OCI-LY1 (cell line): ENCODE data around the gene HPS3.
"Not testable (repeated sequence)": the region's sequence is repeated elsewhere in the genome, so short reads cannot be mapped to it uniquely, and the experiment has no call there.

ENCODE experiments used
- H2AFZ ChIP-seq: fragments of 200-600 bp; sonication (generic), shearing (Covaris generic); 2 replicates; pipeline ENCODE4 v1.6.0; 2014; ENCODE audit warnings: antibody characterized with exemption, mild to moderate bottlenecking, low read length
- H3F3A ChIP-seq: fragments of 200-600 bp; sonication (generic), shearing (Covaris generic); 2 replicates; pipeline ENCODE4 v1.6.0; 2014; ENCODE audit warnings: mild to moderate bottlenecking, antibody characterized with exemption, low read length, moderate library complexity; ENCODE audit not compliant: insufficient read depth
- H3K27ac ChIP-seq: fragments of 200-600 bp; sonication (generic); 2 replicates; pipeline ENCODE4 v1.5.1; 2014; ENCODE audit warnings: low read length, mixed run types, mild to moderate bottlenecking, low read depth; ENCODE audit not compliant: poor library complexity, severe bottlenecking
- H3K27me3 ChIP-seq: fragments of 200-600 bp; sonication (generic); 2 replicates; pipeline ENCODE4 v1.6.0; 2014; ENCODE audit warnings: antibody characterized with exemption, mild to moderate bottlenecking, low read length, moderate library complexity; ENCODE audit not compliant: insufficient read depth
- H3K36me3 ChIP-seq: fragments of 200-600 bp; sonication (generic); 2 replicates; pipeline ENCODE4 v1.6.1; 2014; ENCODE audit warnings: mild to moderate bottlenecking, antibody characterized with exemption, low read length, moderate library complexity, mixed read lengths; ENCODE audit not compliant: insufficient read depth
- H3K4me1 ChIP-seq: fragments of 200-600 bp; sonication (generic); 2 replicates; pipeline ENCODE4 v1.5.1; 2014; ENCODE audit warnings: mild to moderate bottlenecking, low read length, moderate library complexity; ENCODE audit not compliant: insufficient read depth, severe bottlenecking
- H3K4me2 ChIP-seq: fragments of 200-600 bp; sonication (generic), shearing (Covaris generic); 2 replicates; pipeline ENCODE4 v1.6.1; 2014; ENCODE audit warnings: low read length
- H3K4me3 ChIP-seq: fragments of 200-600 bp; sonication (generic); 2 replicates; pipeline ENCODE4 v1.5.1; 2014; ENCODE audit warnings: low read length, low read depth, mild to moderate bottlenecking, mixed read lengths; ENCODE audit not compliant: poor library complexity, severe bottlenecking
- H3K79me2 ChIP-seq: fragments of 200-600 bp; shearing (Covaris generic); 2 replicates; pipeline ENCODE4 v1.6.1; 2016; ENCODE audit warnings: mixed run types, low read length, mixed read lengths; ENCODE audit not compliant: insufficient read depth
- H3K9ac ChIP-seq: fragments of 200-600 bp; sonication (generic), shearing (Covaris generic); 2 replicates; pipeline ENCODE4 v1.6.1; 2014; ENCODE audit warnings: mild to moderate bottlenecking, low read length, mixed read lengths
- H3K9me2 ChIP-seq: fragments of 200-600 bp; sonication (generic), shearing (Covaris generic); 2 replicates; pipeline ENCODE4 v1.6.1; 2014; ENCODE audit warnings: low read depth, mild to moderate bottlenecking, low read length, mixed read lengths
- H3K9me3 ChIP-seq: fragments of 200-600 bp; shearing (Covaris generic); 2 replicates; pipeline ENCODE4 v1.6.1; 2014; ENCODE audit warnings: low read length, mixed read lengths
- H4K20me1 ChIP-seq: fragments of 200-600 bp; sonication (generic), shearing (Covaris generic); 2 replicates; pipeline ENCODE4 v1.6.0; 2016; ENCODE audit warnings: mild to moderate bottlenecking, low read length; ENCODE audit not compliant: insufficient read depth
- CTCF ChIP-seq: fragments of 200-600 bp; sonication (generic), shearing (Covaris generic); IDR thresholded peaks from 2 replicates; pipeline ENCODE4 v1.5.1; 2017; ENCODE audit warnings: mild to moderate bottlenecking, antibody characterized with exemption, low read length, moderate library complexity, mixed read lengths
- EZH2 ChIP-seq: fragments of 200-600 bp; sonication (generic), shearing (Covaris generic); IDR thresholded peaks from 2 replicates; pipeline ENCODE4 v1.8.0; 2017; ENCODE audit warnings: borderline replicate concordance, mixed run types, mild to moderate bottlenecking, antibody characterized with exemption, low read length, moderate library complexity, mixed read lengths

HPS3 gene

GRCh38 chr3:149186721-149187120 lies 57.3 kb downstream of the HPS3 start:
- TF ChIP-seq EZH2 (no peak), CTCF (no peak)
- Histone ChIP-seq H3K4me1 (no peaks in the 10 kb centered on the region), H3K36me3 (no peaks in the 10 kb centered on the region), H3K4me2 (no peak overlapping the region), H3F3A (no peaks in the 10 kb centered on the region), H3K9ac (no peak overlapping the region), H3K27me3 (no peaks in the 10 kb centered on the region), H3K9me2 (no peaks in the 10 kb centered on the region), H4K20me1 (no peaks in the 10 kb centered on the region), H3K9me3 (no peaks in the 10 kb centered on the region), H3K27ac (no peak overlapping the region), H3K4me3 (no peak overlapping the region), H3K79me2 (no peaks in the 10 kb centered on the region), H2AFZ (no peak overlapping the region)

- Histone ChIP-seq H3K27ac (no peak overlapping the region), H3K9me3 (no peaks in the 10 kb centered on the region), H2AFZ (no peak overlapping the region), H3K4me2 (no peak overlapping the region), H3K4me1 (no peaks in the 10 kb centered on the region), H3K9ac (no peak overlapping the region), H3K36me3 (no peaks in the 10 kb centered on the region), H4K20me1 (no peaks in the 10 kb centered on the region), H3K27me3 (no peaks in the 10 kb centered on the region), H3K79me2 (no peaks in the 10 kb centered on the region), H3K4me3 (no peak overlapping the region), H3F3A (no peaks in the 10 kb centered on the region), H3K9me2 (no peaks in the 10 kb centered on the region)
- no peak for TF ChIP-seq EZH2
- TF ChIP-seq CTCF = no peak
Observed at GRCh38 chr3:149188494-149188893, 59.1 kb downstream of the HPS3 start.

- H3K9me3 ChIP-seq = no peaks in the 10 kb centered on the region
- H3K4me3 ChIP-seq = no peak overlapping the region
- H2AFZ ChIP-seq = no peak overlapping the region
- no peaks in the 10 kb centered on the region for H3K4me1 ChIP-seq
- H4K20me1 ChIP-seq = no peaks in the 10 kb centered on the region
- no peak overlapping the region for H3K4me2 ChIP-seq
- no peaks in the 10 kb centered on the region for H3K9me2 ChIP-seq
- no peak for TF ChIP-seq EZH2
- TF ChIP-seq CTCF = no peak
- no peak overlapping the region for H3K27ac ChIP-seq
- H3K27me3 ChIP-seq = no peaks in the 10 kb centered on the region
- no peak overlapping the region for H3K9ac ChIP-seq
- no peaks in the 10 kb centered on the region for H3K36me3 ChIP-seq
- no peaks in the 10 kb centered on the region for H3F3A ChIP-seq
- H3K79me2 ChIP-seq = no peaks in the 10 kb centered on the region
Observed at GRCh38 chr3:149195221-149195620, 65.8 kb downstream of the HPS3 start.

GRCh38 chr3:149196805-149197592 lies 67.6 kb downstream of the HPS3 start:
- H3K27me3 ChIP-seq, H3K9ac ChIP-seq, H3F3A ChIP-seq, H3K9me3 ChIP-seq, H3K4me3 ChIP-seq, H4K20me1 ChIP-seq, H3K36me3 ChIP-seq, H3K79me2 ChIP-seq, H3K9me2 ChIP-seq, H2AFZ ChIP-seq, H3K4me2 ChIP-seq, H3K27ac ChIP-seq, H3K4me1 ChIP-seq: not testable (repeated sequence)
